ENCODE results near the gene KLHL8. TPM values are rescaled to one million over a fixed set of nuclear protein-coding genes. Genes with fewer than 3 reads are reported as not detected.

KLHL8 gene
- total RNA-seq, 5 donors from 2014 or later (not counting 1 experiment from before 2014, with no cell fraction given), result 8.5 to 11.8 (median 9.8) TPM

DNA sequence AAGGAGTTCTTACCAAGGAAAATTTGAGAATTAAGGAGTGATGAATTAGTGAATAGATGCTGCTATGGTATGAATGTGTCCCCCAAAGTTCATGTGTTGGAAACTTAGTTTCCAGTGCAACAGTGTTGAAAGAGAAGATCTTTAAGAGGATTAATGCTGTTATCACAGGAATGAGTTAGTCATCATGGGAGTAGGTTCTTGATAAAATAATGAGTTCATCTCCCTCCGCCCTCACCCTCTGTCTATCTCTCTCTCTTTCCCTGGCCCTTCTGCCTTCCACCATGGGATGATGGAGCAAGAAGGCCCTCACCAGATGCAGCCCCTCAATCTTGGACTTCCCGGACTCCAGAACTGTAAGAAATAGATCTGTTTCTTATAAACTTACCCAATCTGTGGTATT is 38.3 kb upstream of the KLHL8 start:
- WGBS (ENCODE audit: insufficient coverage), result no CpG with 5 or more reads among the region's 2 CpGs

DNA sequence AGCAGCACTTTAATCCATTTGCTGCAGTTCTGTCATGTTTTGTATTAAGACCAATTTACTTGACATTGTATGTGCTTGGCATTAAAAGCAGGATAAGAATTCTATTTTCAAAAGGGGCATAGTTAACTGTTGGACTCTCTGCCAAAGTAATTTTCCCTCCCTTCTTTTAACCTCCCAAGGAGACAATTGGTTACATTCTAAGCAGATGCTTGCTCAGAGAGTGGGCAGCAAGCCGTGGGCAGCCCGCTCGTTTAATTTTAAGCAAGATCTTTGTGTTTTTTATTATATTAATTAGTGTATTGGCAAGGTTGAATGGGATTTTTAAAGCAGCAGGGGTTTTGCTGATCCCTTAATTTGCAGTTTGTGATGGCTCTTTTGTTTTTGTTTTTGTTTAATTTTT is 37.1 kb upstream of the KLHL8 start:
- 60% methylated on average over 2 of the region's 3 CpGs for WGBS (ENCODE audit: insufficient coverage)

More for the DNA sequence above, 38.3 kb upstream of the KLHL8 start:
- Histone ChIP-seq H3K27ac (ENCODE audit: low read length) (no peak overlapping the region), H3K4me3 (ENCODE audit: control insufficient read depth in 1 of 2, extremely low read depth in 1 of 2, low read length in 1 of 2) (no peak overlapping the region), H3K27me3 (replicated peaks in 1 of 2; ENCODE audit: control insufficient read depth in 2 of 2, extremely low read depth in 1 of 2, insufficient read depth in 2 of 2, low read length in 1 of 2) (no peaks in the 10 kb centered on the region), H3K4me1 (ENCODE audit: control insufficient read depth in 1 of 2, extremely low read depth in 1 of 2, insufficient read depth in 2 of 2, low read length in 2 of 2) (no peaks in the 10 kb centered on the region), H3K9me3 (no peaks in the 10 kb centered on the region), H3K36me3 (ENCODE audit: control insufficient read depth in 2 of 2, extremely low read depth in 1 of 2, insufficient read depth in 1 of 2, low read length in 1 of 2) (no peaks in the 10 kb centered on the region)
- no peaks in the 10 kb centered on the region for H3K27me3 Mint-ChIP-seq
- ChIA-PET POLR2A (no interaction called here), CTCF (no interaction called here)
- H3K27ac Mint-ChIP-seq, result no peak overlapping the region
- H3K9me3 Mint-ChIP-seq, result peaks cover 7 to 11% (median 8%) of the 10 kb centered on the region in 3 donors
- H3K4me3 Mint-ChIP-seq, result no peak overlapping the region
- DNase-seq, result no peak
- no peaks in the 10 kb centered on the region for H3K4me1 Mint-ChIP-seq
- no peak for ATAC-seq (replicated peaks in 1 of 4)
- H3K36me3 Mint-ChIP-seq, result no peaks in the 10 kb centered on the region

DNA sequence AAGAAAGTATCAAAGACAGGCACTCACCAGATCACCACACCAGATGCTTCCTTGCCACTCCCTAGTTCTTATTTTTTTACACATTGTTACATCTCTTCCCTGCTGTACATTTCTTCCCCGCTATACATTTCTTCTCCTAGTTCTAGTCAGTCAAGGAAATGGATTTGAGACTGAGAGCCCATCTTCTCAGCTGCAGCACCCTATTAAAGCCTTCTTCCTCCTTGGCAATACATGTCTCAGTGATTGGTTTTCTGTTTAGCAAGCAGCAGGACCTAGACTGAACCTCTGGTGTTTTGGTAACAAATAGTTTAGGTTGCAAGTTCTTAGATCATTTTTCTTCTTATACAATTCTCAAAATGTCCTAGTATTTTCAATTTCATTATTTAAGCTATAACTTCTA is 35.3 kb upstream of the KLHL8 start:
- Histone ChIP-seq H3K9me3 (no peaks in the 10 kb centered on the region), H3K4me3 (ENCODE audit: control insufficient read depth in 1 of 2, extremely low read depth in 1 of 2, low read length in 1 of 2) (no peak overlapping the region), H3K4me1 (ENCODE audit: control insufficient read depth in 1 of 2, extremely low read depth in 1 of 2, insufficient read depth in 2 of 2, low read length in 2 of 2) (no peaks in the 10 kb centered on the region), H3K36me3 (ENCODE audit: control insufficient read depth in 2 of 2, extremely low read depth in 1 of 2, insufficient read depth in 1 of 2, low read length in 1 of 2) (no peaks in the 10 kb centered on the region), H3K27ac (ENCODE audit: low read length) (no peak overlapping the region), H3K27me3 (replicated peaks in 1 of 2; ENCODE audit: control insufficient read depth in 2 of 2, extremely low read depth in 1 of 2, insufficient read depth in 2 of 2, low read length in 1 of 2) (no peaks in the 10 kb centered on the region)
- Mint-ChIP-seq H3K27ac (no peak overlapping the region), H3K27me3 (no peaks in the 10 kb centered on the region), H3K9me3 (peaks cover 3 to 7% (median 4%) of the 10 kb centered on the region in 3 donors), H3K36me3 (no peaks in the 10 kb centered on the region), H3K4me3 (no peak overlapping the region), H3K4me1 (no peaks in the 10 kb centered on the region)
- ATAC-seq (replicated peaks in 1 of 4) (no peak), DNase-seq (no peak)
- WGBS (ENCODE audit: insufficient coverage), result no CpG with 5 or more reads among the region's 1 CpG
- CTCF ChIA-PET, result no interaction called here
- POLR2A ChIA-PET, result no interaction called here

More for the DNA sequence above, 37.1 kb upstream of the KLHL8 start:
- H3K27ac Mint-ChIP-seq, result no peak overlapping the region
- H3K9me3 Mint-ChIP-seq, result peaks cover 3 to 7% (median 4%) of the 10 kb centered on the region in 3 donors
- no peak overlapping the region for H3K4me3 Mint-ChIP-seq
- ChIA-PET CTCF (no interaction called here), POLR2A (no interaction called here)
- no peak for DNase-seq
- H3K36me3 ChIP-seq (ENCODE audit: control insufficient read depth in 2 of 2, extremely low read depth in 1 of 2, insufficient read depth in 1 of 2, low read length in 1 of 2), result no peaks in the 10 kb centered on the region
- no peaks in the 10 kb centered on the region for H3K27me3 Mint-ChIP-seq
- H3K9me3 ChIP-seq, result no peaks in the 10 kb centered on the region
- H3K36me3 Mint-ChIP-seq, result no peaks in the 10 kb centered on the region
- no peak overlapping the region for H3K27ac ChIP-seq (ENCODE audit: low read length)
- no peaks in the 10 kb centered on the region for H3K27me3 ChIP-seq (replicated peaks in 1 of 2; ENCODE audit: control insufficient read depth in 2 of 2, extremely low read depth in 1 of 2, insufficient read depth in 2 of 2, low read length in 1 of 2)
- no peak for ATAC-seq (replicated peaks in 1 of 4)
- no peaks in the 10 kb centered on the region for H3K4me1 Mint-ChIP-seq
- H3K4me3 ChIP-seq (ENCODE audit: control insufficient read depth in 1 of 2, extremely low read depth in 1 of 2, low read length in 1 of 2), result no peak overlapping the region
- no peaks in the 10 kb centered on the region for H3K4me1 ChIP-seq (ENCODE audit: control insufficient read depth in 1 of 2, extremely low read depth in 1 of 2, insufficient read depth in 2 of 2, low read length in 2 of 2)

DNA sequence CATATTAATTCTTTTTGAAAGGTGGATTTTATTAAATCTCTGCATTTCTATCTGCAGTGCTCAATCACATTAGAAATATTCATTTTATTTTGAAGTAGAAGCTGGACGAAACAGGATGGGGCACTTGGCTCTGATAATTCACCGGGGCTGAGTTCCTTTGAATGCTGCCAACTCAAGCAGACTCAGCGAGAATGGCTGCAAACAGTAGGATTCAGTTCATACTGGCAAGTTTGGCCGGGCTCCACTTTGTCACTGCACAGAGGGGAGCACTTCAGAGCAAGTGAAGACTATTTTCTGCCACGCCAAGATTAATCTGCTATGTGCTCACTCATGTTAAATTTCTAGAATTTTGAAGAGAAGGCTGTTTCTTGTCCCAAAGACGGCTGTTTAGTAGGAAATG is 30.7 kb upstream of the KLHL8 start:
- peaks cover 3 to 10% (median 4%) of the 10 kb centered on the region in 3 donors for H3K9me3 Mint-ChIP-seq
- ChIA-PET CTCF (no interaction called here), POLR2A (interaction anchor here in 1 of 2 donors (0.7 kb wide), 1 partner anchor 38 kb away, joined by 3 read pairs; no protein-coding TSS in a partner anchor)
- H3K36me3 ChIP-seq (ENCODE audit: control insufficient read depth in 2 of 2, extremely low read depth in 1 of 2, insufficient read depth in 1 of 2, low read length in 1 of 2), result no peaks in the 10 kb centered on the region
- no peak for DNase-seq
- no peaks in the 10 kb centered on the region for H3K27me3 ChIP-seq (replicated peaks in 1 of 2; ENCODE audit: control insufficient read depth in 2 of 2, extremely low read depth in 1 of 2, insufficient read depth in 2 of 2, low read length in 1 of 2)
- no peak for ATAC-seq (replicated peaks in 1 of 4)
- no peaks in the 10 kb centered on the region for H3K36me3 Mint-ChIP-seq
- H3K4me1 ChIP-seq (ENCODE audit: control insufficient read depth in 1 of 2, extremely low read depth in 1 of 2, insufficient read depth in 2 of 2, low read length in 2 of 2), result no peaks in the 10 kb centered on the region
- H3K4me3 Mint-ChIP-seq, result no peak overlapping the region
- peaks cover 0 to 6% of the 10 kb centered on the region in 2 donors for H3K27me3 Mint-ChIP-seq
- no peak overlapping the region for H3K27ac Mint-ChIP-seq
- no peak overlapping the region for H3K27ac ChIP-seq (ENCODE audit: low read length)
- no peak overlapping the region for H3K4me3 ChIP-seq (ENCODE audit: control insufficient read depth in 1 of 2, extremely low read depth in 1 of 2, low read length in 1 of 2)
- no peaks in the 10 kb centered on the region for H3K9me3 ChIP-seq
- no peaks in the 10 kb centered on the region for H3K4me1 Mint-ChIP-seq
- 81% methylated on average over 6 of the region's 6 CpGs for WGBS (ENCODE audit: insufficient coverage)

DNA sequence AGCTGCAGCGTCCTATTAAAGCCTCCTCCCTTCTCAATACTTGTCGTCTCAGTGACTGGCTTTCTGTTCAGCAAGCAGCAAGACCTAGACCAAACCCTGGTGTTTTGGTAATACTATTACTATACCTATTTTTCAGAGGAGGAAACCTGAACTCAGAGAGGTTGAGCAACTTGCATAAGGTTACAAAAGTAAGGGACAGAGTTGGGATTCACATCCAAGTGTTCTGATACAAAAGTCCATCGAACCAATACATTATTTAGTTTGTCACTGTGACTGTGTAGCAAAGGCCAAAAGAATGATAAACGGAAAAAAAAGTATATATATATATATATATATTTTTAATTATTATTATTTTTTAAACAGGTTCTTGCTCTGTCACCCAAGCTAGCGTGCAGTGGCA is 29.9 kb upstream of the KLHL8 start:
- CTCF ChIA-PET, result no interaction called here
- H3K4me3 ChIP-seq (ENCODE audit: control insufficient read depth in 1 of 2, extremely low read depth in 1 of 2, low read length in 1 of 2), result no peak overlapping the region
- Mint-ChIP-seq H3K4me3 (no peak overlapping the region), H3K36me3 (no peaks in the 10 kb centered on the region), H3K9me3 (peaks cover 0 to 4% (median 0%) of the 10 kb centered on the region in 3 donors), H3K27me3 (peaks cover 0 to 6% of the 10 kb centered on the region in 2 donors), H3K27ac (no peak overlapping the region), H3K4me1 (no peaks in the 10 kb centered on the region)
- H3K27ac ChIP-seq (ENCODE audit: low read length), result no peak overlapping the region
- WGBS (ENCODE audit: insufficient coverage), result 80% methylated on average over 1 of the region's 5 CpGs
- POLR2A ChIA-PET, result interaction anchor here in 1 of 2 donors (0.7 kb wide), 1 partner anchor 39 kb away, joined by 3 read pairs; no protein-coding TSS in a partner anchor
- H3K4me1 ChIP-seq (ENCODE audit: control insufficient read depth in 1 of 2, extremely low read depth in 1 of 2, insufficient read depth in 2 of 2, low read length in 2 of 2), result no peaks in the 10 kb centered on the region
- DNase-seq (no peak), ATAC-seq (replicated peaks in 1 of 4) (no peak)
- no peaks in the 10 kb centered on the region for H3K36me3 ChIP-seq (ENCODE audit: control insufficient read depth in 2 of 2, extremely low read depth in 1 of 2, insufficient read depth in 1 of 2, low read length in 1 of 2)
- peaks cover 0 to 3% of the 10 kb centered on the region in 2 experiments for H3K27me3 ChIP-seq (replicated peaks in 1 of 2; ENCODE audit: control insufficient read depth in 2 of 2, extremely low read depth in 1 of 2, insufficient read depth in 2 of 2, low read length in 1 of 2)
- H3K9me3 ChIP-seq, result no peaks in the 10 kb centered on the region

DNA sequence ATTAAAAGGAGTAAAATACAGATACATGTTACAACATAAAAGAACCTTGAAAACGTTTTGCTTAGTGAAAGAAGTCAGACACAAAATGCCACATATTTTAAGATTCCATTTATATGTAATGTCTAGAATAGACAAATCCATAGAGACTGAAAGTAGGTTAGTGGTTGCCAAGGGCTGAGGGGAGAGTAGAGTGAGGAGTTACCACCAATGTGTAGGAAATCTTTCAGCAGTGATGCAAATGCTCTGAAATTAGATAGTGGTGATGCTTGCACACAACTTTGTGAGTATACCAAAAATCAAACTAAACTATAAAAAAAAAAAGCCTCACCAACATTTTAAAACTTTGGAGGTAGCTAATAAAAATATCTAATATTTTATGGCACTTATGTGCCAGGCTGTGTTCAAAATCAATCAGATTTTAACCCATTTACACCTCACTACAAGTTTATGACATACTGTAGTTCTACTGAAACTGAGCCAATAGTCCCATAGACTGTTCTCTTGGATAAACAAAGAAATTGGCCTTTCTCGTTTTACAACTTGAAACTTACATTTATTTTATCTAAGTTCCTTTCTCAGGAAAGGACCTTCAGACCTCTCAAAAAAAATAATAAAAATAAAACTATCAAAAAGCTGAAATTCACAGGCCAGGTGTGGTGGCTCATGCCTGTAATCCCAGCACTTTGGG is 29.1 kb upstream of the KLHL8 start:
- Histone ChIP-seq H3K4me1 (ENCODE audit: control insufficient read depth in 1 of 2, extremely low read depth in 1 of 2, insufficient read depth in 2 of 2, low read length in 2 of 2) (no peaks in the 10 kb centered on the region), H3K9me3 (no peaks in the 10 kb centered on the region), H3K4me3 (ENCODE audit: control insufficient read depth in 1 of 2, extremely low read depth in 1 of 2, low read length in 1 of 2) (no peak overlapping the region), H3K27me3 (replicated peaks in 1 of 2; ENCODE audit: control insufficient read depth in 2 of 2, extremely low read depth in 1 of 2, insufficient read depth in 2 of 2, low read length in 1 of 2) (peaks cover 0 to 3% of the 10 kb centered on the region in 2 experiments), H3K36me3 (ENCODE audit: control insufficient read depth in 2 of 2, extremely low read depth in 1 of 2, insufficient read depth in 1 of 2, low read length in 1 of 2) (no peaks in the 10 kb centered on the region), H3K27ac (ENCODE audit: low read length) (no peak overlapping the region)
- no peak overlapping the region for H3K4me3 Mint-ChIP-seq
- ATAC-seq (replicated peaks in 1 of 4), result no peak
- no peak overlapping the region for H3K27ac Mint-ChIP-seq
- no peak for DNase-seq
- H3K9me3 Mint-ChIP-seq, result peaks cover 2 to 6% (median 3%) of the 10 kb centered on the region in 3 donors
- H3K4me1 Mint-ChIP-seq, result no peaks in the 10 kb centered on the region
- no CpG with 5 or more reads among the region's 2 CpGs for WGBS (ENCODE audit: insufficient coverage)
- POLR2A ChIA-PET, result interaction anchor here in 1 of 2 donors (0.7 kb wide), 1 partner anchor 40 kb away, joined by 3 read pairs; no protein-coding TSS in a partner anchor
- H3K27me3 Mint-ChIP-seq, result peaks cover 0 to 8% of the 10 kb centered on the region in 2 donors
- CTCF ChIA-PET, result no interaction called here
- H3K36me3 Mint-ChIP-seq, result no peaks in the 10 kb centered on the region
